HG03354 (cell line): Measurements from ENCODE around the gene TEKTIP1.

ENCODE experiments used
- ATAC-seq: cut with Tn5 transposase; IDR thresholded peaks from one replicate; pipeline ENCODE4 v1.9.1; 2021; ENCODE audit warnings: mild to moderate bottlenecking; ENCODE audit not compliant: unreplicated experiment, poor library complexity, severe bottlenecking

The TEKTIP1 gene

DNA sequence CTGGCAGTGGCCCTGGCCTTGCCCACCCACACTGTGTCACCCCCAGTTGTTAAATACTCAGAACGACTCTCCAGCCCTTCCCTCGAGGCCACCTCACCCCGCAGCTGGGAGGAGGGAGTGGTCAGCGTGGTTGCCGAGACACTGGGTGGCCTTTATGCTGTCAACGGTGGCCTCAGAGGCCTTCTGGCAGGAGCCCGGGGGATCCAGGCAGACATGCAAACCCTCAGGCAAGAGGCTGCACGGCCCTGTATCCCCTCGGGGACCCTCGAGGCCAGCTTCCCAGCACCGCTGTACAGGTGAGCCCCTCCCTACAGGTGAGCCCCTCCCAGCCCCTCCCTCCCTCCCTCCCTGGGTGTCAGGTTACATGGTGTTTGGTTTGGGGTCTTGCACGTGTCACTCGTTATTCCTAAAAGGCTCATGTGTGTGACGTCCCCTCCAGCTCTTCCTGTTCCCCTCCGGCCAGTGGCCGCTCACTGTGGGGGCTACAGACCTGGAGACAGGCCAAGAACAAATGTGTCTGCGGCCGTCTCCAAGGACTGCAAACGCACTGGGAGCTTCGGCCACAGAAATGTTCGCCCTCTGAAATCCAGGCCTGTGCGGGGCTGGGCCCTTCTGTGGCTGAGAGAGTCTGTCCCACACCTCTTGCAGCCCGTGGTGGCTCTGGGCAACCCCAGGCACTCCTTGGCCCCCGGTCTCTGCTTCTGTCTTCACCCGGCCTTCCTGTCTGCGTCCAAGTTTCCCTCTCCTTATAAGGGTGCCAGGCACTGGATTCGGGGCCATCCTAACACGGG lies at the start of gene TEKTIP1:
Gene TEKTIP1 (plus strand): TSS at position 210 of the 791 bp plus-strand sequence. CDS start 4 bp downstream, at position 214.
- ATAC-seq: no peak

GRCh38 chr19:3491396-3492119 lies 47.4 kb upstream of the TEKTIP1 start:
- ATAC-seq: no peak

DNA sequence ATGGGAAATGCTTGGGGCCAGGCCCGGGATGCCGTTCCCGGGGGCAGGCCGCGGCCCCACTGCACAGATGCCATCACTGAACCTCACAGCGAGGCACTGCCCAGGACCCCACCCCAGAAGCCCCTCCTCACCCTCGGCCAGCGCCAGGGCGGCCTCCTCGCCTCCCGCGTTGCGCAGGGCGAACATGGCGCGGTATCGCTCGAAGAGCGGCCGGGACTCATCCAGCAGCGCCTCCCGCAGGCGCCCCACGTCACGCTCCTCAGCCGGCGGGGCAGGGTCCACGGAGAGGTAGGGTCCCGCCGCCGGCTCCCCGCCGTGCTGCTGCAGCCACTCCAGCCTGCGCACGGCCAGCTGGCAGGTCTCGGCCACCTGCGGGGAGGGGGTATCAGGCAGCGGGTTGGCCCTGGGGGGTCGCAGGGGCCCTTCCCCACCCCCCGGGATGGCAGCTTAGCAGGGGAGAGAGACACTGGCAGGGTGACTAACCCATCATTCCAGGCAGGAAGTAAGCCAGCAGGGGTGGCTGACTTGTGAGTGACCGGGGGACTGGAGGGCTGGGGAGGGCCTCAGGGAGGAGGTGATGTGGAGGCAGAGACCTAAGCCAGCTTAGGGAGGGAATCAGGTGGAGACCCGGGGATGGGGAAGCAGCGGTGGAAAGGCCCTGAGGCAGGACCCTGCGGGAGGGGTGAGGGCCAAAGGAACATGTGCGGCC lies 46.7 kb upstream of the TEKTIP1 start:
- ATAC-seq: no peak

DNA sequence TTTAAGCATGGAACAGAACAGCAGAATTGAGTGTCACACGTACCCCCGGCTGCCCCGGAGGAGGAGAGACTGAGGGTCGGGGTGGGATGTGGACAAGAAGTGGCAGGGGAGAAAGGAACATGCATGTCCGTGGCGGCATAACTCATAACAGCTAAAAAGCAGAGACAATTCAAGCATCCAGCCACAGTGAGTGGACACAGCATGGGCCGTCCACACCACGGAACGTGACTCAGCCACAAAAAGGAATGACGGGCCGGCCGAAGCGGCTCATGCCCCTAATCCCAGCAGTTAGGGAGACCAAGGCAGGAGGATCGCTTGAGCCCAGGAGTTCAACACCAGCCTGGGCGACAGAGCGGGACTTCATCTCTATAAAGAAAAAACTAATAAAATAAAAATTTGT lies 46.1 kb upstream of the TEKTIP1 start:
- no peak for ATAC-seq

GRCh38 chr19:3493651-3494050 lies 45.3 kb upstream of the TEKTIP1 start:
- no peak for ATAC-seq

- ATAC-seq: no peak
These were observed 44.9 kb upstream of the TEKTIP1 start for GRCh38 chr19:3494051-3494450.

- ATAC-seq: no peak
These were observed 44.4 kb upstream of the TEKTIP1 start for GRCh38 chr19:3494559-3494958.

DNA sequence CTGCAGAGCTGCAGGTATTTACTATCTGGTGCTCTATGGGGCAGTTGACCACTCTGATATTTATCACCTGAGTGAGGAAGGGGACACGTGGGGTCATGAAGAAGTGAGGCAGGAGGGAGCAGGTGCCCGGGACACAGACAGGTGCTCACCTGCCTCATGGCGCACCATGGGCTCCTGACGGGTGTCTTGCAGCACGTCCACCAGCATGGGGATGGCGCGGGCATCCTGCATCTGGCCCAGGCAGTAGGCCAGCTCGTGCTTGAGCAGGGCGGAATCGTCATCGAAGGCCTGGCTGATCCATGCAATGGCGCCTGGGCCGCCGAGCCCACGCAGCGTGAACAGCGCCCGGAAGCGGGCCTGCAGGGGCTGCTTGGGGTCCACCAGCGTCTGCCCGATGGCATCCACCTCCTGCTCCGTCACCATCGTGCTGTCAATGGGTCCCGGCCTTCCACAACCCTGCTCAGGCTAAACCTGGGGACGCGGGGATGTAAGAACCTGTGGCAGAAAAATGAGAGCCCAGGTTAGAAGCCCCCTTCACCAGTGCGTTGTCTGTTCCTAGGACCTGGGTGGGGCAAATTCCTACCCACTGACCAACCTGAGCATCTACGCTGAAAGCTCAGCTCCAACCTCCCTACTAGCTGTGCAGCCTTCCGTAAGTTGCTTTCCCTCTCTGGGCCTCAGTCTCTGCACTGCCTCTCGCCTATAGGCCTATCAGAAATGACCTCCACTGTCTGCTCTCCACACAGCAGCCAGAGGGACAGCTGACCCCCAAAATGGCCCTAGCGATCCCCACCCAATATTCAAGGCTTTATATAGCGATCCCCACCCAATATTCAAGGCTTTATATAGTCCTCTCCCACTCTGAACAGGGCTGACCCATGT lies 42.3 kb upstream of the TEKTIP1 start:
- no peak for ATAC-seq

GRCh38 chr19:3497757-3498520 lies 41.0 kb upstream of the TEKTIP1 start:
- no peak for ATAC-seq

DNA sequence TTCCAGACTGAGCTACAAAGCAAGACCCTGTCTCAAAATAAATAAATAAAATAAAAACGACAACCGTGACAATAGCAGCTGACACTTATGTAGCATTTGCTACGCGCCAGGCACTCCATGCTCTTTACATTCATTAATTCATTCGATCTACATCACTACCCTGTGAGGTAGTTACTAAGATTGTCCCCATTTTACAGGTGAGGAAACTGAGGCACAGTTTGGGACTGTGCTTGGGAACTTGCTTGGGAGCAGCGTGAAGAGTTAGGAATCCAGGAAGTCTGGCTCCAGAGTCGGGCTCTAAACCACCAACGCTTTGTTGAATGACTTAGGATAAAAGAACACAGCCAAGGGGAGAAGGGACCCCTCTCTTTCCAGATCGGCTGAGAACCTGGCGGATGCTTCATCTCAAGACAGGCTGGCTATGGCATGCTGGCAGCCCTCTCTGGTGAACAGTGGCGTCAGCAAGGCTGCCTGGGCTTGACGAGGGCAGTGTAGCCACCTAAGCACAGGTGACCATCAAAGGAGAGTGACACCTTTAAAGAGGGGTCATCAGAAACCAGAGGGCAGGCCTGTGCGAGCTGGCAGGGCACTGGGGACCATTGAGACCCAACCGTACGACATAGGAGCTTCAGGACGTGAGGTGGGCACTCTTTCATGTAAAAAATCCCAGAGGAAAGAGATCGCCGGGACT lies 39.1 kb upstream of the TEKTIP1 start:
- ATAC-seq: no peak

GRCh38 chr19:3500429-3501101 lies 38.4 kb upstream of the TEKTIP1 start, which contains the start of gene DOHH:
Gene DOHH (minus strand): TSS chr19:3500674. CDS start chr19:3496814, 3,860 bp downstream.
- ATAC-seq: peak; percentile 87

- no peak for ATAC-seq
These were observed 37.2 kb upstream of the TEKTIP1 start for GRCh38 chr19:3501780-3502179.

GRCh38 chr19:3503036-3503572 lies 35.9 kb upstream of the TEKTIP1 start:
- ATAC-seq: no peak

DNA sequence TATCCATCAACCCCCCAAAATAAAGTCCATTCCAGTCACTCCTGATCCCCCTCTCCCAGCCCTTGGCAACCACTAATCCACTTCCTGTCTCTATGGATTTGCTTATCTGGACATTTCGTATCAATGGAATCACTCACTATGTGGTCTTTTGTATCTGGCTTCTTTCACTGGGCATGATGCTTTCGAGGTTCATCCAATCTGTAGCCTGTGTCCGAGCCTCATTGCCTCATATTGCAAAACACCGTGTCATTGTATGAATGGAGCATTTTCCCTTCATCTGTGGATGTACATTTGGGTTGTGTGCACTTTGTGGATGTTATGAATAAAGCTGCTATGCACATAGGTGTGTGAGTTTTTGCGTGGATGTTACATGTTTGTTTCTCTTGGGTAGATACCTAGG lies 34.2 kb upstream of the TEKTIP1 start:
- ATAC-seq: no peak

DNA sequence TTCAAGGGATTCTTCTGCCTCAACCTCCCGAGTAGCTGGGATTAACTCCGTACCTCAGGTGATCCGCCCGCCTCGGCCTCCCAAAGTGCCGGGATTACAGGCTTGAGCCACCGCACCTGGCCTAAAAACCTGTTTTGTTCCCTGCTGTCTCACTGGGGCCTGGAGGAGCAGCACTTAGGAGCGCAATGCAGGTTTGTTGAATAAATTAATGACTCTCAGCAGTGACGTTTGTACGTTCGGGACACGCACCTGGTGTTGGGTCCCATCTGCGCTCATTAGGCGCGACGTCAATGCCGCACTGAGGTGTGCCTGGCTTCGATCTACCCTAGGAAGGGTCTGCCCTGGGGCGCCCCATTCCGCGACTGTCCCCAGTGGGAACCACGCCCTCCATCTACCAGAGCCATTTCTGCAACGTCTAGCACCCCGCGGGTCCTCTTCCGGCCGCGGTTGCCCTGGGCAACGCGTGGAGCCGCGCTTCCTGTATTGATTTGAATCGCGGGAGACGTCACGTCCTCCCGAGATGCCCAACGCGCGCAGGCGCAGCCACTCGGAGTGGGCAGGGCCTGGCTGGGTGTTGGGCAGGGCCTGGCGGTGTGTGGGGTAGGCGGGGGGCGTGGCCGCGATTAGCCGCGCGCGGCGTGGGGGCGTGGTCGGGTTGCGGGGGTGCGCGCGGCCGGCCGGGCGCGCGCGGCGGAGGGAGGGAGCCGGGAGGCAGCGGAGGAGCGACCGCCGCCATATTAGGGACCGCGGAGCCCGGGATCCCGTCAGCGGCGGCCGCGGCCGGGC lies 33.2 kb upstream of the TEKTIP1 start, which contains the start of gene FZR1:
Gene FZR1 (plus strand): TSS at position 714 of the 786 bp plus-strand sequence. CDS start 16,679 bp downstream, outside the sequence.
- ATAC-seq: peak; percentile 93
